IPS-20b (cell line): ENCODE data around the gene C1QTNF1.
A peak's percentile ranks its signal among the peaks of the same experiment; 100 is the strongest.

ENCODE experiments used
- H3K27ac ChIP-seq: one replicate; pipeline ENCODE4 v1.5.1; 2013; ENCODE audit warnings: low read length
- H3K27me3 ChIP-seq: 2 replicates; pipeline ENCODE4 v1.6.1; 2013; ENCODE audit warnings: mild to moderate bottlenecking, low read length, inconsistent platforms; ENCODE audit not compliant: insufficient read depth
- H3K36me3 ChIP-seq: 2 replicates; pipeline ENCODE4 v1.6.1; 2013; ENCODE audit warnings: low read depth, mild to moderate bottlenecking, inconsistent platforms, low read length, moderate library complexity; ENCODE audit not compliant: insufficient read depth
- H3K4me1 ChIP-seq: 2 replicates; pipeline ENCODE4 v1.6.1; 2013; ENCODE audit warnings: mild to moderate bottlenecking, control low read depth, inconsistent platforms, low read length, moderate library complexity; ENCODE audit not compliant: insufficient read depth
- H3K4me3 ChIP-seq: 2 replicates; pipeline ENCODE4 v1.5.1; 2013; ENCODE audit warnings: mild to moderate bottlenecking, low read length, inconsistent platforms
- H3K9ac ChIP-seq: 2 replicates; pipeline ENCODE4 v1.6.1; 2013; ENCODE audit warnings: low read depth, mild to moderate bottlenecking, inconsistent platforms, low read length, moderate library complexity
- H3K9me3 ChIP-seq: 2 replicates; pipeline ENCODE4 v1.6.1; 2013; ENCODE audit warnings: mild to moderate bottlenecking, low read depth, low read length, inconsistent platforms; ENCODE audit not compliant: insufficient read depth

The C1QTNF1 gene

DNA sequence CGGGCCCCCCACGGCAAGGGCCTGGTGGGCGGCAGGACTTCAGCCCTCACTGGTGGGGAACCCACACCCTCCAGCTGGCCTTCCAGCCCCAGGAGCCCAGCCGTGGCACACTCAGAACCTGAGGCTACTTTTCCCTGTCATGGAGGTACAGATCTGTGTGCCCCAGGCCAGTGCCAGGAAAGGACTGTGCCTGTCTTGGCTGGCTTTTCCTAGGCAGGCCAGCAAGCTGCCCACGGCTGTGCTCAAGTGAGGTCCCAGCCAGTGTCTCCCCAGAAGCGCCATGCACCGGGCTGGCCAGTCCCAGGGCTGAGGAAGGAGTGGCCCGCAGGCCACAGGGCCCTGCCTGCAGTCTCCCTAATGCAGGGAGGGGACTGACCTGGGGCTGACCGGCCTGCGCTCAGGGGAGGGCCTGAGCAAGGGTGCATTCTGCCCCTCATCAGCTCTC, 67.3 kb downstream of the C1QTNF1 start:
- no peak overlapping the region for H3K27ac ChIP-seq
- no peak overlapping the region for H3K9ac ChIP-seq
- no peaks in the 10 kb centered on the region; the same call in 1 of the 2 replicates for H3K27me3 ChIP-seq
- H3K4me3 ChIP-seq: no peak overlapping the region
- no peaks in the 10 kb centered on the region for H3K36me3 ChIP-seq
- no peaks in the 10 kb centered on the region for H3K4me1 ChIP-seq
- no peaks in the 10 kb centered on the region for H3K9me3 ChIP-seq

DNA sequence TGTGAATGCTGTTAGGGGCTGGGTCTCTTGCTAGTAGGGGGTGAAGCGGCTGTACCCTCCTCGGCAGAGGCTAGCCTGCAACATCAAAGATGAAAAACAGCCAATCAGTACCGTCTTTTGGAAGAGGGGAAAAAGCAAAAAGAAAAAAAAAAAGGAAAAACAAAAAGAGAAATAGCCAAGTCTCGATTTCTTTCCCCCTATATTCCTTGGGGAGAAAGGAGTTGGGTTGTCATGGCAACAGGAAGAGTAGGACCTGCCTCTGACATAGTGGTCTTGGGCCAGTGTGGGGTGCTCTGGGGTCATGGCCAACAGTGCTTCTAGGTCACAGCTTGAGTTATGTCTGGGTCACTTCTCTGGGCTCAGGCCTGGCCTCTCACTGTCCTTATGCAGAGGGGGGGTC, 68.6 kb downstream of the C1QTNF1 start:
- Histone ChIP-seq H3K27ac (no peak overlapping the region), H3K4me3 (no peak overlapping the region), H3K27me3 (peaks cover under 1% of the 10 kb centered on the region), H3K9me3 (no peaks in the 10 kb centered on the region), H3K4me1 (no peaks in the 10 kb centered on the region; the same call in 1 of the 2 replicates), H3K36me3 (no peaks in the 10 kb centered on the region), H3K9ac (no peak overlapping the region)

DNA sequence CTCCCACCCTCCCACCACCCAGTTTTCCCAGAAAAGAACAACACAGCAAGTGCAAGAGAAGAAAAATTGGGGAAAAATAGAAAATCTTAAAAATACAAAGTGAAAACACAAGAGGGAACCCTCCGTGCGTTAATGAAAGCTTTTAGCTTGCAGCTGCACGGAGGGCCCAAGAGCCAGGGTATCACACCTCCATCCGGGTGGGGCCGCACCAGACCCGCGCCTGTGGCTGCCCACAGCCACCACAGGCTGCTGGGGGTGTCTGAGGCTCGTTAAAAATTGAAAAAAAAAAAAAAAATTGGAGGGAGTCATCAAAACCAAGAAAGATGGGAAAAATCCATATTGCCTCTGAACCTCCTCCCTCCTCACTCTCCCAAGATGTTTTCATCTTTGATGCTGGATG, 69.3 kb downstream of the C1QTNF1 start:
- no peak overlapping the region for H3K4me3 ChIP-seq
- H3K9ac ChIP-seq: no peak overlapping the region
- H3K27ac ChIP-seq: no peak overlapping the region
- H3K27me3 ChIP-seq: peaks cover 7% of the 10 kb centered on the region
- no peaks in the 10 kb centered on the region for H3K36me3 ChIP-seq
- H3K4me1 ChIP-seq: peaks cover 7% of the 10 kb centered on the region; the same call in 1 of the 2 replicates
- H3K9me3 ChIP-seq: no peaks in the 10 kb centered on the region

DNA sequence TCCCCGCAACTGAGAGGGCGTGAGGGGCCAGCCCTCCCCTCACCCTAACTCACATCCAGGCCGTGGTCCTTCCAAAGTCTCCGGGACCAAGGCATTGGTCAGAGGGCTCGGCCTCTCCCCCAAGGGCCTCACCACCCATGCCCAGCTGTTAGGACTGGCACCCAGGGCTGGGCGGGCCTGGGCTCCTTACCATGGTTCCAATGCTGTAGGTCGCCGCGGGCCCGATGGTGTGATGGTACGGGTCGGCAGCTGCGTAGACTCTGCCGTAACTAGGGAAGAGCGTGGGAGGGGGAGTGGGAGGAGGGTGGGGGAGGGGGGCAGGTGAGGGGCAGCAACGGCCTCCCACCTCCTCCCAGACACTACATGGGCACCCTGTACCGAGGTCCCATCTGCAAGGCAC, 70.3 kb downstream of the C1QTNF1 start:
- no peaks in the 10 kb centered on the region for H3K9me3 ChIP-seq
- H3K9ac ChIP-seq: no peak overlapping the region
- H3K4me1 ChIP-seq: peaks cover 7% of the 10 kb centered on the region; the same call in 1 of the 2 replicates
- no peaks in the 10 kb centered on the region for H3K36me3 ChIP-seq
- no peak overlapping the region for H3K27ac ChIP-seq
- H3K4me3 ChIP-seq: no peak overlapping the region
- H3K27me3 ChIP-seq: peaks cover 9% of the 10 kb centered on the region

DNA sequence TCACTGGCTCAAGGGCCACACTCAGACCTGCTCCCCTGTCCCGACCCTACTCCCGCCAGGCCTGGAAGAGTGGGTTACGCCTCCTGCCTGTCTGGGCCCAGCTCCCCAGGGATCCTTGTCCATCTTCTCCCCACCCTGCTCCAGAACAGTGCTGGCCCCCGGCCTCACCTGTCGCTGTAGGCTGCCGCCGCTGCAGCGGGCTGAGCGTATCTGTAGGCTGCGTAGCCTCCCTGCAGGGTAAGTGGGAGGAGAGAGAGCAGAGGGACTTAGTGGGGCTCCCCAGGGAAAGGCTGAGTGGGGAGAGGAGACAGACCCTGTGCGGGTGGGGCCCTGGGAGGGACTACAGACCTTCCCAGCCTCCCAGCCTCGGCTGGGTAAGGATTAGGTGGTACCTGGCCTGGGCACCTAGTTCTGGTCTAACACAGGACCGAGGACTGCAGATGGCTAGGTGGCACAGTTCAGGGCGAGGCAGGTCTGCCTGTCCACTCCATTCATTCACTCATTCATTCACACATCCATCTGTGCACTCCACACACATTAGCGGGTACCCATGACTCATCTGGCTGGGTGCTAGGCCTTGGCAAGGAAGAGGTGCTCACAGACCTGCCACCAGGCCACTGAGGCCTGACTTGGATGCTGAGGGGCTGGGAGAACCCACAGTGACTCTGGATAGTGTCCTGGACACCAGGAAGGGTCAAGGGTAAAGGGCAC, 71.5 kb downstream of the C1QTNF1 start:
- Histone ChIP-seq H3K9ac (no peak overlapping the region), H3K9me3 (no peaks in the 10 kb centered on the region), H3K36me3 (no peaks in the 10 kb centered on the region), H3K27me3 (peaks cover 9% of the 10 kb centered on the region), H3K4me3 (no peak overlapping the region), H3K4me1 (peaks cover 7% of the 10 kb centered on the region; the same call in 1 of the 2 replicates), H3K27ac (no peak overlapping the region)

DNA sequence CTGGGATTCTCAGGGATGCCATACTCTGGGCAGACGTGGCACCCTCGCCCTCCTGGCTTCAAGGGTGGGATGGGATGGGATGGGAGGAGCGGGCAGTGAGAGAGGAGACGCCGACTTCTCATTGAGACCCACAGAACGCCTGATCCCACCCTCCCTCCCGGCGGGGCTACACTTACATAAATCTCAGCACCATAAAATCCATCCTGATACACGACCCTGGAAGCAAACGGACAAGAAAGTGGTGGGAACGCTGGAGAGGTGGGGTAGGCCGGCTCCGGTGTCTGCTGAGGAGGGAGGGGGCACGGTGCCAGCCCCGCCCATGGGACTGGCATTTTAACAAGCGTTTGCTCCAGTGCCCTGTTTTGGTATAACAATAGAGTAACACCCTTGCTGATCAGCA, 72.5 kb downstream of the C1QTNF1 start:
- no peak overlapping the region for H3K9ac ChIP-seq
- peak overlapping the region; percentile 49; the same call in 1 of the 2 replicates for H3K4me3 ChIP-seq
- no peaks in the 10 kb centered on the region for H3K36me3 ChIP-seq
- peaks cover 9% of the 10 kb centered on the region for H3K27me3 ChIP-seq
- no peak overlapping the region for H3K27ac ChIP-seq
- peaks cover 7% of the 10 kb centered on the region; the same call in 1 of the 2 replicates for H3K4me1 ChIP-seq
- no peaks in the 10 kb centered on the region for H3K9me3 ChIP-seq

DNA sequence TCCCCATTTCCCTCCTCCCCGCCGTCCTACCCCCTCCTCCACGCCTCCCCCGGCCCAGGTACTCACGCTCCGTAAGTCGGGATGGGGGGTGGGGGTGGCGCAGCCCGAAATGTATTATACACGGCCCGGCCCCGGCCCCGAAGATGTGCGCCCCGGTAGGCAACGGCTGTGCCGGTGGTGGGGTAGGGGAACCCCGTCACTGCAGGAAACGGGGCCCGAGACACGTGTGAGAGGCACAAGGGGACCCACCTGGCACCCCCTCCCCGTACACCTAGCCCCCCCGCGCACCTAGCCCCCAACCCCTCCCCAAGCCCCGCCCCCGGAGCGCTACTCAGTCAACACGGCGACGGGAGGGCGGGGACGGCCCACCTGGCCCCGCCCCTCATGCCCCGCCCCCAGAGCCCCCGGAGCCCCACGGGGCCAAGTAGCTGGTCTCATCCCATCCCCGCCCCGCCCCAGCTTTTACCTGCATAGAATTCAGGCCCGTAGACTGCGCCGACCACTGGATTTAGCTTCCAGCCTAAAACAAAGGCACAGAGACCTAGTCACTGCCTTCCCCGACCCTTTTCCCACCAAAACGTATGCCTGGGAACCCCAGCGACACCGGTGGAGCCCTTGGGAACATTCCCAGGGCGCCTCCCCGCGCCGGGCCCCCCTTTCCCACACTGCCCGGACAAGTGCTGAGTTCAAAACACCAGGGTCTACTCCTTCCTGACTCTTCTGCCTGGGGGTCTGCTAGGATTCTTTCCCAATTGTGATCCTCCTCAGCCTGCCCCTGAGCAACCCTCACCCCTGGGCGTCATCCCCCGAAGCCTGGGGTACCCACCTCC, 73.5 kb downstream of the C1QTNF1 start:
- no peaks in the 10 kb centered on the region for H3K9me3 ChIP-seq
- H3K27me3 ChIP-seq: peaks cover 9% of the 10 kb centered on the region
- H3K27ac ChIP-seq: no peak overlapping the region
- H3K36me3 ChIP-seq: no peaks in the 10 kb centered on the region
- peaks cover 7% of the 10 kb centered on the region; the same call in 1 of the 2 replicates for H3K4me1 ChIP-seq
- peak overlapping the region; percentile 49; the same call in 1 of the 2 replicates for H3K4me3 ChIP-seq
- no peak overlapping the region for H3K9ac ChIP-seq

DNA sequence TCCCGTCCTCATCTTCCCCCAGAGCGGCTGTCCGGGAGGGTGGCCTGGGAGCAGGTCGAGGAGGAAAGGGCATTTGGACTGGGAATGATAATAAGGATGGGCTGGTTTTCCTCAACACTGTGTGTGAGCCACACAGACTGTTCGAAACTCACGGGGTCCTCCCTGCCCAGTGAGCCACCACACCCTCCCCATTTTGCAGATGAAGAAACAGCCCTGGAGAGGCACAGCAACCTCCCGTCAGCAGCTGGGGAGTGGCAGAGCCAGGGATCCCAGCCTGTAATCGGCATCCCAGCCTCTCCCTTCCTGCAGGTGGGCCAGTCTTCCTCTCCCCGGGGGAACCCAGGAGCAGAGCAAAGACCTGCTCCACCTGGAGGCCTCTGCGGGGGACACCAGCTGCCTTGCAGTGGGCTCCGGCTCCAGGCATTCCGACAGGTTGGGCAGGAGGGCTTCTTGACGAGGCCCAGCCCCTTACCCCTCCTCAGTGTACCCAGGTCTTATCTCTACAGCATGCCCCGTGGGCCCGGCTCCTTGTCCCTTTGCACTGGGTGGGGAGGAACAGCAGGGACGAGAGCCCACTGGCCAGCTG, 74.4 kb downstream of the C1QTNF1 start:
- Histone ChIP-seq H3K27ac (no peak overlapping the region), H3K4me3 (no peak overlapping the region), H3K9me3 (no peaks in the 10 kb centered on the region), H3K36me3 (no peaks in the 10 kb centered on the region), H3K27me3 (peaks cover 9% of the 10 kb centered on the region), H3K4me1 (peaks cover 7% of the 10 kb centered on the region; the same call in 1 of the 2 replicates), H3K9ac (no peak overlapping the region)
